Caco-2 (cell line): ENCODE measurements around the gene LDLRAD4. TPM values are rescaled to one million over a fixed set of nuclear protein-coding genes. Genes with fewer than 3 reads are reported as not detected.

Experiments
- BruUV-seq: library from RNA; stranded (reverse); fragments of 400-500 nt; replicated peaks from 2 replicates; lab custom pipeline; 2021; lab: Mats Ljungman, UMichigan
- CTCF ChIA-PET: fragments of 300-600 bp; sonication (Branson Sonifier 250); formaldehyde crosslinking; loops from one replicate; lab custom pipeline; 2022; ENCODE audit warnings: antibody characterized with exemption; lab: Charles Lee
- POLR2A ChIA-PET: fragments of 300-600 bp; sonication (Branson Sonifier 250); formaldehyde crosslinking; loops from one replicate; lab custom pipeline; 2022; ENCODE audit warnings: antibody characterized with exemption; lab: Charles Lee
- DNase-seq, 2 experiments: peaks; one replicate each; pipeline versions ENCODE4 v3.0.0 to v3.0.0-alpha.2; 2020 to 2022
- H3K27me3 ChIP-seq: replicated peaks from 2 replicates; pipeline ENCODE4 v1.6.0; 2011; ENCODE audit warnings: low read length; ENCODE audit not compliant: control insufficient read depth, insufficient read depth
- H3K36me3 ChIP-seq: 2 replicates; pipeline ENCODE4 v1.5.1; 2011; ENCODE audit warnings: low read length; ENCODE audit not compliant: control insufficient read depth, insufficient read depth
- H3K4me1 ChIP-seq: fragments of 250-450 bp; sonication (Bioruptor Pico); 2 replicates; pipeline ENCODE4 v1.5.1; 2020; ENCODE audit warnings: mild to moderate bottlenecking
- H3K4me3 ChIP-seq: 2 replicates; pipeline ENCODE4 v1.5.1; 2011; ENCODE audit warnings: low read depth, mild to moderate bottlenecking, control low read depth, low read length
- H3K9me3 ChIP-seq: fragments of 250-450 bp; sonication (Bioruptor Pico); 2 replicates; pipeline ENCODE4 v1.5.1; 2020; ENCODE audit warnings: mild to moderate bottlenecking, moderate library complexity
- H3K27ac Mint-ChIP-seq: one replicate; pipeline ENCODE4 v1.8.0; 2022; ENCODE audit warnings: mixed read lengths; ENCODE audit not compliant: unreplicated experiment
- H3K27me3 Mint-ChIP-seq: one replicate; pipeline ENCODE4 v1.8.0; 2022; ENCODE audit warnings: mixed read lengths; ENCODE audit not compliant: insufficient read depth, unreplicated experiment
- H3K36me3 Mint-ChIP-seq: one replicate; pipeline ENCODE4 v1.8.0; 2022; ENCODE audit warnings: mild to moderate bottlenecking, mixed read lengths; ENCODE audit not compliant: insufficient read depth, unreplicated experiment
- H3K4me1 Mint-ChIP-seq: one replicate; pipeline ENCODE4 v1.8.0; 2022; ENCODE audit warnings: low read depth, mixed read lengths; ENCODE audit not compliant: unreplicated experiment
- H3K4me3 Mint-ChIP-seq: one replicate; pipeline ENCODE4 v1.8.0; 2022; ENCODE audit warnings: mild to moderate bottlenecking, moderate library complexity, mixed read lengths; ENCODE audit not compliant: unreplicated experiment
- H3K9me3 Mint-ChIP-seq: one replicate; pipeline ENCODE4 v1.8.0; 2022; ENCODE audit warnings: mixed read lengths; ENCODE audit not compliant: unreplicated experiment
- intact Hi-C: fragments of 100-400 bp; cut with micrococcal nuclease; formaldehyde crosslinking; loops from one replicate; pipeline ENCODE4 v1.10.0; 2022; ENCODE audit not compliant: unreplicated experiment
- total RNA-seq: library from RNA; stranded (reverse); gene quantifications from 2 replicates; pipeline ENCODE4 v1.2.3, GENCODE V29; 2022
- TF ChIP-seq, protein P1 (sequence below), 2 experiments: fragments of 200-600 bp in 1 of 2; IDR thresholded peaks; 1 replicate in 1 of 2; 2 replicates in 1 of 2; pipeline versions ENCODE4 v1.5.1 to v1.8.0; 2011 to 2022; ENCODE audit warnings: antibody characterized with exemption in 1 of 2, control low read depth in 1 of 2, inconsistent platforms in 1 of 2, low read depth in 1 of 2, low read length in 1 of 2, mild to moderate bottlenecking in 1 of 2, moderate library complexity in 1 of 2; ENCODE audit not compliant: insufficient read depth in 1 of 2, severe bottlenecking in 1 of 2, unreplicated experiment in 1 of 2

Gene LDLRAD4
- total RNA-seq, 1 experiment from 2014 or later = 1.2 TPM

DNA sequence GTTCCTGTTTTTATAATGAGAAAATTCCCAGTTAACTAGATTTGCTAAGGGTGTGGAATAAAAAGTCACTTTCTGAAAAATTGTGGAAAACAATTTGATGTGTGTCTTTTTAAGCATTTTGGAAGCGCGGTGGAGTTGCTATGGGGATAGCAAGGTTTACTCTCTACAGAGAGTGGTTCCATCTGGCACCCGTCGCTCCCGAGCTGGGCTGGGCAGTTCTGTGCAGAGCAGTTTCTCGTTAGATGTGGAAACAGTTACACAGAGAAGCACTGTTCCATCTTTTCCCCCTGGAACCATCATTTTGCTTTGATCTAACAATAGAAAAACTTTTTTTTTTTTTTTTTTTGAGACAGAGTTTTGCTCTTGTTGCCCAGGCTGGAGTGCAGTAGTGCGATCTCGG lies 17.4 kb downstream of the LDLRAD4 start:
- no TSS peak for BruUV-seq
- no peaks in the 10 kb centered on the region for H3K4me1 Mint-ChIP-seq
- TF ChIP-seq, protein P1, sequence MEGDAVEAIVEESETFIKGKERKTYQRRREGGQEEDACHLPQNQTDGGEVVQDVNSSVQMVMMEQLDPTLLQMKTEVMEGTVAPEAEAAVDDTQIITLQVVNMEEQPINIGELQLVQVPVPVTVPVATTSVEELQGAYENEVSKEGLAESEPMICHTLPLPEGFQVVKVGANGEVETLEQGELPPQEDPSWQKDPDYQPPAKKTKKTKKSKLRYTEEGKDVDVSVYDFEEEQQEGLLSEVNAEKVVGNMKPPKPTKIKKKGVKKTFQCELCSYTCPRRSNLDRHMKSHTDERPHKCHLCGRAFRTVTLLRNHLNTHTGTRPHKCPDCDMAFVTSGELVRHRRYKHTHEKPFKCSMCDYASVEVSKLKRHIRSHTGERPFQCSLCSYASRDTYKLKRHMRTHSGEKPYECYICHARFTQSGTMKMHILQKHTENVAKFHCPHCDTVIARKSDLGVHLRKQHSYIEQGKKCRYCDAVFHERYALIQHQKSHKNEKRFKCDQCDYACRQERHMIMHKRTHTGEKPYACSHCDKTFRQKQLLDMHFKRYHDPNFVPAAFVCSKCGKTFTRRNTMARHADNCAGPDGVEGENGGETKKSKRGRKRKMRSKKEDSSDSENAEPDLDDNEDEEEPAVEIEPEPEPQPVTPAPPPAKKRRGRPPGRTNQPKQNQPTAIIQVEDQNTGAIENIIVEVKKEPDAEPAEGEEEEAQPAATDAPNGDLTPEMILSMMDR (IDR thresholded peaks at IDR 0.05; ENCODE audit: insufficient read depth in 1 of 2, low read depth in 1 of 2, low read length in 1 of 2, severe bottlenecking in 1 of 2, unreplicated experiment in 1 of 2) = no peak
- H3K36me3 ChIP-seq = no peaks in the 10 kb centered on the region
- H3K27me3 Mint-ChIP-seq = peaks cover 15% of the 10 kb centered on the region
- no peaks in the 10 kb centered on the region for H3K9me3 ChIP-seq
- no peaks in the 10 kb centered on the region for H3K4me1 ChIP-seq
- no peak overlapping the region for H3K4me3 Mint-ChIP-seq
- ChIA-PET CTCF (no interaction called here), POLR2A (no interaction called here)
- no peaks in the 10 kb centered on the region; the same call in 1 of the 2 replicates for H3K27me3 ChIP-seq
- H3K9me3 Mint-ChIP-seq = no peaks in the 10 kb centered on the region
- H3K36me3 Mint-ChIP-seq = peaks cover 4% of the 10 kb centered on the region
- no peak overlapping the region for H3K4me3 ChIP-seq
- no peak for DNase-seq
- intact Hi-C loops = no loop called here
- H3K27ac Mint-ChIP-seq = no peak overlapping the region

- TF ChIP-seq, protein P1 (IDR thresholded peaks at IDR 0.05; ENCODE audit: insufficient read depth in 1 of 2, low read depth in 1 of 2, low read length in 1 of 2, severe bottlenecking in 1 of 2, unreplicated experiment in 1 of 2) = no peak
- CTCF ChIA-PET = no interaction called here
- H3K4me1 ChIP-seq = no peaks in the 10 kb centered on the region
- no peak overlapping the region for H3K27ac Mint-ChIP-seq
- no peaks in the 10 kb centered on the region; the same call in 1 of the 2 replicates for H3K27me3 ChIP-seq
- POLR2A ChIA-PET = no interaction called here
- no peaks in the 10 kb centered on the region for H3K36me3 ChIP-seq
- no peak overlapping the region for H3K4me3 ChIP-seq
- DNase-seq = no peak
- H3K9me3 ChIP-seq = no peaks in the 10 kb centered on the region
- H3K27me3 Mint-ChIP-seq = peaks cover 13% of the 10 kb centered on the region
- intact Hi-C loops = no loop called here
- no peaks in the 10 kb centered on the region for H3K9me3 Mint-ChIP-seq
- H3K4me1 Mint-ChIP-seq = no peaks in the 10 kb centered on the region
- H3K4me3 Mint-ChIP-seq = no peak overlapping the region
- BruUV-seq = no TSS peak
- peaks cover 4% of the 10 kb centered on the region for H3K36me3 Mint-ChIP-seq
These were observed 17.9 kb downstream of the LDLRAD4 start for GRCh38 chr18:13236411-13236810.

- TF ChIP-seq, protein P1 (IDR thresholded peaks at IDR 0.05; ENCODE audit: insufficient read depth in 1 of 2, low read depth in 1 of 2, low read length in 1 of 2, severe bottlenecking in 1 of 2, unreplicated experiment in 1 of 2) = no peak
- Mint-ChIP-seq H3K4me1 (no peaks in the 10 kb centered on the region), H3K9me3 (no peaks in the 10 kb centered on the region), H3K4me3 (no peak overlapping the region), H3K36me3 (peaks cover 4% of the 10 kb centered on the region), H3K27me3 (peaks cover 13% of the 10 kb centered on the region), H3K27ac (no peak overlapping the region)
- intact Hi-C loops = no loop called here
- H3K36me3 ChIP-seq = no peaks in the 10 kb centered on the region
- H3K4me1 ChIP-seq = no peaks in the 10 kb centered on the region
- H3K4me3 ChIP-seq = no peak overlapping the region
- POLR2A ChIA-PET = no interaction called here
- H3K9me3 ChIP-seq = no peaks in the 10 kb centered on the region
- no peak for DNase-seq
- no peaks in the 10 kb centered on the region; the same call in 1 of the 2 replicates for H3K27me3 ChIP-seq
- CTCF ChIA-PET = no interaction called here
- no TSS peak for BruUV-seq
These were observed 18.5 kb downstream of the LDLRAD4 start for GRCh38 chr18:13237073-13237472.
